Keratinocyte (primary cell): Measurements from ENCODE around the gene FUBP1. TPM values are rescaled to one million over a fixed set of nuclear protein-coding genes. Genes with fewer than 3 reads are reported as not detected.

ENCODE experiments used
- DNase-seq: peaks from one replicate; pipeline ENCODE4 v3.0.0-alpha.2; 2011; ENCODE audit warnings: low read depth, missing footprints, low spot score
- FAIRE-seq: peaks from 2 replicates; lab custom pipeline; 2011; peaks lifted over from hg19 to GRCh38; lab: Jason Lieb, UNC
- H2AFZ ChIP-seq: 2 replicates; pipeline ENCODE4 v1.6.0; 2012; ENCODE audit warnings: low read length, control low read depth, inconsistent platforms; ENCODE audit not compliant: control insufficient read depth
- H3K27ac ChIP-seq: 2 replicates; pipeline ENCODE4 v1.5.1; 2011; ENCODE audit warnings: low read length; ENCODE audit not compliant: control insufficient read depth, insufficient read depth
- H3K27me3 ChIP-seq: 3 replicates; pipeline ENCODE4 v1.6.0; 2011; ENCODE audit warnings: low read length; ENCODE audit not compliant: control insufficient read depth, insufficient read depth; ENCODE audit errors: extremely low read depth
- H3K36me3 ChIP-seq, 2 experiments: 2 replicates in 1 of 2; 3 replicates in 1 of 2; pipeline ENCODE4 v1.5.1; 2011; ENCODE audit warnings: low read length in 2 of 2, mild to moderate bottlenecking in 1 of 2; ENCODE audit not compliant: control insufficient read depth in 2 of 2, insufficient read depth in 2 of 2; ENCODE audit errors: extremely low read depth in 1 of 2
- H3K4me1 ChIP-seq: 3 replicates; pipeline ENCODE4 v1.5.1; 2011; ENCODE audit warnings: low read length; ENCODE audit not compliant: control insufficient read depth, insufficient read depth; ENCODE audit errors: extremely low read depth
- H3K4me2 ChIP-seq: 3 replicates; pipeline ENCODE4 v1.6.0; 2011; ENCODE audit warnings: low read depth, low read length; ENCODE audit not compliant: control insufficient read depth, insufficient read depth; ENCODE audit errors: extremely low read depth
- H3K4me3 ChIP-seq, 3 experiments: fragments of 200-600 bp in 1 of 3; sonication (generic) in 1 of 3; 2 replicates in 2 of 3; 3 replicates in 1 of 3; pipeline ENCODE4 v1.5.1; 2011 to 2016; ENCODE audit warnings: low read length in 3 of 3, mild to moderate bottlenecking in 3 of 3, control low read depth in 2 of 3, inconsistent platforms in 1 of 3, low read depth in 1 of 3, mixed read lengths in 1 of 3, mixed run types in 1 of 3, moderate library complexity in 1 of 3; ENCODE audit not compliant: control insufficient read depth in 2 of 3, insufficient read depth in 2 of 3; ENCODE audit errors: extremely low read depth in 1 of 3
- H3K79me2 ChIP-seq: 2 replicates; pipeline ENCODE4 v1.6.0; 2012; ENCODE audit warnings: low read length; ENCODE audit not compliant: control insufficient read depth, insufficient read depth
- H3K9ac ChIP-seq: 3 replicates; pipeline ENCODE4 v1.6.0; 2011; ENCODE audit warnings: low read length; ENCODE audit not compliant: control insufficient read depth, insufficient read depth; ENCODE audit errors: extremely low read depth
- H3K9me1 ChIP-seq: 3 replicates; pipeline ENCODE4 v1.6.0; 2011; ENCODE audit warnings: low read length; ENCODE audit not compliant: control insufficient read depth, insufficient read depth; ENCODE audit errors: extremely low read depth
- H3K9me3 ChIP-seq: 2 replicates; pipeline ENCODE4 v1.5.1; 2012; ENCODE audit warnings: low read depth, low read length; ENCODE audit not compliant: control insufficient read depth
- H4K20me1 ChIP-seq: 3 replicates; pipeline ENCODE4 v1.6.0; 2011; ENCODE audit warnings: low read length; ENCODE audit not compliant: control insufficient read depth, insufficient read depth; ENCODE audit errors: extremely low read depth
- CTCF ChIP-seq, 3 experiments: IDR thresholded peaks in 1 of 3; conservative IDR thresholded peaks in 1 of 3; optimal IDR thresholded peaks in 1 of 3; 2 replicates in 2 of 3; 3 replicates in 1 of 3; pipeline versions ENCODE3 to v1.5.1; 2011; ENCODE audit warnings: low read length in 3 of 3, mild to moderate bottlenecking in 3 of 3, moderate library complexity in 2 of 3, control low read depth in 1 of 3, inconsistent platforms in 1 of 3; ENCODE audit not compliant: insufficient read depth in 2 of 3; ENCODE audit errors: extremely low read depth in 1 of 3
- EZH2 ChIP-seq: IDR thresholded peaks from one replicate; pipeline ENCODE4 v1.6.1; 2012; ENCODE audit warnings: inconsistent platforms, mild to moderate bottlenecking, low read length, moderate library complexity
- dilution Hi-C: fragments of 300-500 bp; cut with MboI; formaldehyde crosslinking; loops from one replicate; pipeline ENCODE4 v1.7.0; 2020; ENCODE audit warnings: low sequenced_read_pairs; ENCODE audit not compliant: extremely low pct_ligation_motif_present
- polyA plus RNA-seq, 5 experiments: library from polyadenylated mRNA; depleted of rRNA in 3 of 5; stranded (reverse) in 3 of 5; stranded (forward) in 1 of 5; unstranded in 1 of 5; fragments of >200 nt; gene quantifications; 1 replicate in 1 of 5; 2 replicates in 3 of 5; 3 replicates in 1 of 5; pipeline versions ENCODE4 v1.2.1 to v1.2.3, GENCODE V29; 2011 to 2012; ENCODE audit warnings: missing spikeins in 2 of 5, low read depth in 1 of 5, low replicate concordance in 1 of 5

Gene FUBP1
- polyA plus RNA-seq, 1 donor (not counting 4 experiments of a cell fraction or from before 2014, with no cell fraction given), result 137 TPM

GRCh38 chr1:77975386-77975785 is 3.5 kb downstream of the FUBP1 start:
- peak overlapping the region; percentile 90 for H3K4me2 ChIP-seq
- DNase-seq (no peak), FAIRE-seq (no peak)
- H3K9me3 ChIP-seq, result no peaks in the 10 kb centered on the region
- dilution Hi-C loops, result no loop called here
- no peak overlapping the region for H2AFZ ChIP-seq
- peaks cover 2% of the 10 kb centered on the region for H3K9me1 ChIP-seq
- peaks cover 20% of the 10 kb centered on the region for H3K4me1 ChIP-seq
- H3K9ac ChIP-seq, result peak overlapping the region; percentile 14
- peak overlapping the region; percentile 47 for H3K27ac ChIP-seq
- TF ChIP-seq CTCF (optimal IDR thresholded peaks at IDR 0.05 in 1 of 3, IDR thresholded peaks at IDR 0.05 in 1 of 3, conservative IDR thresholded peaks at IDR 0.05 in 1 of 3; ENCODE audit: extremely low read depth in 1 of 3, insufficient read depth in 2 of 3, low read length in 3 of 3), result no peak
- TF ChIP-seq EZH2, result no peak
- H3K4me3 ChIP-seq, result peak overlapping the region; percentile 14 to 61 (median 34)
- no peaks in the 10 kb centered on the region for H3K27me3 ChIP-seq
- H4K20me1 ChIP-seq, result peaks cover 50% of the 10 kb centered on the region
- peaks cover 4 to 11% of the 10 kb centered on the region in 2 experiments for H3K36me3 ChIP-seq
- peaks cover 92% of the 10 kb centered on the region for H3K79me2 ChIP-seq

- Histone ChIP-seq H3K4me2 (no peak overlapping the region), H3K27ac (no peak overlapping the region), H3K9me3 (no peaks in the 10 kb centered on the region), H3K27me3 (no peaks in the 10 kb centered on the region), H3K9me1 (peaks cover 2% of the 10 kb centered on the region), H2AFZ (no peak overlapping the region), H4K20me1 (peaks cover 44% of the 10 kb centered on the region), H3K79me2 (peaks cover 99% of the 10 kb centered on the region), H3K9ac (no peak overlapping the region), H3K4me1 (peaks cover 19% of the 10 kb centered on the region), H3K36me3 (peaks cover 5 to 20% of the 10 kb centered on the region in 2 experiments), H3K4me3 (no peak overlapping the region)
- TF ChIP-seq EZH2 (no peak), CTCF (optimal IDR thresholded peaks at IDR 0.05 in 1 of 3, IDR thresholded peaks at IDR 0.05 in 1 of 3, conservative IDR thresholded peaks at IDR 0.05 in 1 of 3; ENCODE audit: extremely low read depth in 1 of 3, insufficient read depth in 2 of 3, low read length in 3 of 3) (no peak)
- DNase-seq, result no peak
- dilution Hi-C loops, result no loop called here
- FAIRE-seq, result no peak
Observed at GRCh38 chr1:77972080-77972479, 6.8 kb downstream of the FUBP1 start.
